Left lung (tissue), 10 donors: ENCODE data around the gene CELF4. TPM values are rescaled to one million over a fixed set of nuclear protein-coding genes. Genes with fewer than 3 reads are reported as not detected.

Experiments used
- ATAC-seq: fragments of 200-7000 bp; cut with Tn5 transposase; one replicate; pipeline ENCODE4 v1.9.1; 2020; ENCODE audit warnings: moderate library complexity
- DNase-seq, 4 donors: peaks; one replicate each; pipeline ENCODE4 v3.0.0-alpha.2; 2013 to 2020
- H3K27ac ChIP-seq, 2 donors: fragments of 200-600 bp; sonication (generic) in 1 of 2; one replicate each; pipeline versions ENCODE4 v1.5.0 to v1.8.0; 2020 to 2021
- H3K27me3 ChIP-seq, 2 donors: fragments of 200-600 bp; sonication (generic) in 1 of 2; one replicate each; pipeline versions ENCODE4 v1.5.0 to v1.8.0; 2020 to 2021
- H3K36me3 ChIP-seq, 2 donors: fragments of 200-600 bp; sonication (generic) in 1 of 2; one replicate each; pipeline versions ENCODE4 v1.5.0 to v1.8.0; 2020 to 2021
- H3K4me1 ChIP-seq, 2 donors: fragments of 200-600 bp; one replicate each; pipeline ENCODE4 v1.8.0; 2021
- H3K4me3 ChIP-seq, 2 donors: fragments of 200-600 bp; sonication (generic) in 1 of 2; one replicate each; pipeline versions ENCODE4 v1.5.0 to v1.8.0; 2020 to 2021; ENCODE audit warnings: mild to moderate bottlenecking in 1 of 2
- H3K9me3 ChIP-seq, 2 donors: fragments of 200-600 bp; sonication (generic) in 1 of 2; one replicate each; pipeline versions ENCODE4 v1.5.0 to v1.8.0; 2020 to 2021
- intact Hi-C, 2 donors: fragments of 100-400 bp; cut with DNase I; formaldehyde crosslinking; loops; one replicate each; pipeline versions ENCODE4 v1.11.2 to v1.14.2; 2022
- polyA plus RNA-seq, 6 donors: library from polyadenylated mRNA; unstranded; fragments of 120-200 nt; gene quantifications; one replicate each; pipeline ENCODE4 v1.2.1, GENCODE V29; 2013; ENCODE audit not compliant: insufficient read length in 6 of 6
- total RNA-seq, 2 donors: library from RNA; stranded (reverse); fragmentation: NEBNext Ultra II Directional; extraction: Animal tissue kit (Norgen Biotek cat#: 25700); gene quantifications; one replicate each; pipeline ENCODE4 v1.2.1, GENCODE V29; 2021
- TF ChIP-seq, protein P1 (sequence below), 2 donors: fragments of 200-600 bp; sonication (generic) in 1 of 2; IDR thresholded peaks; one replicate each; pipeline versions ENCODE4 v1.5.0 to v1.8.0; 2021; ENCODE audit warnings: antibody characterized with exemption in 2 of 2
- donor health status: DM: no; HTN: yes; CAD: no.
- donor health status: DM: no; HTN: no; CAD: no.

CELF4 gene
- total and polyA plus RNA-seq, 8 donors: 1.1 to 10.3 (median 7.4) TPM

DNA sequence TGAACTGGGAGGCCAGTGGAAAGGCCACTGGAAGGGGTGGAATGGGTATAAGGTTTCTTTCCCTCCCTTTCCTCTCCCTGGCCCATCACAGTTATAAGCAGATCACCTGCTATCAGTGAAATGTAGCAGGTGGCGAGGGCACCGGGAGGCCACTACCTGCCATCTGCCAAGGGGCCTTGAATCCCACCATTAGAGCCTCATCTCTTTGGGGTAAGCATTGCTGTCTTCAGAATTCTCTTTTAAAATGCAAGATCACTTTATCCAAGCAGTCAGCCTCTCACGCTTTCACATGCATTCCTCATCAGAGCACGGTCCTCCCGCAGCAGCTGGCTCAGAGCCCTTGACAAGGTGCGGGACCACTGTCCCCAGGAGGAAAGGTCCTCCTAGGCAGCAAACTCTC, 268.5 kb downstream of the CELF4 start:
- TF ChIP-seq, protein P1, sequence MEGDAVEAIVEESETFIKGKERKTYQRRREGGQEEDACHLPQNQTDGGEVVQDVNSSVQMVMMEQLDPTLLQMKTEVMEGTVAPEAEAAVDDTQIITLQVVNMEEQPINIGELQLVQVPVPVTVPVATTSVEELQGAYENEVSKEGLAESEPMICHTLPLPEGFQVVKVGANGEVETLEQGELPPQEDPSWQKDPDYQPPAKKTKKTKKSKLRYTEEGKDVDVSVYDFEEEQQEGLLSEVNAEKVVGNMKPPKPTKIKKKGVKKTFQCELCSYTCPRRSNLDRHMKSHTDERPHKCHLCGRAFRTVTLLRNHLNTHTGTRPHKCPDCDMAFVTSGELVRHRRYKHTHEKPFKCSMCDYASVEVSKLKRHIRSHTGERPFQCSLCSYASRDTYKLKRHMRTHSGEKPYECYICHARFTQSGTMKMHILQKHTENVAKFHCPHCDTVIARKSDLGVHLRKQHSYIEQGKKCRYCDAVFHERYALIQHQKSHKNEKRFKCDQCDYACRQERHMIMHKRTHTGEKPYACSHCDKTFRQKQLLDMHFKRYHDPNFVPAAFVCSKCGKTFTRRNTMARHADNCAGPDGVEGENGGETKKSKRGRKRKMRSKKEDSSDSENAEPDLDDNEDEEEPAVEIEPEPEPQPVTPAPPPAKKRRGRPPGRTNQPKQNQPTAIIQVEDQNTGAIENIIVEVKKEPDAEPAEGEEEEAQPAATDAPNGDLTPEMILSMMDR (IDR thresholded peaks at IDR 0.05): no peak
- ATAC-seq: no peak
- Histone ChIP-seq H3K4me1 (peaks cover 4 to 5% of the 10 kb centered on the region in 2 donors), H3K27me3 (no peaks in the 10 kb centered on the region), H3K4me3 (no peak overlapping the region), H3K9me3 (no peaks in the 10 kb centered on the region), H3K27ac (no peak overlapping the region), H3K36me3 (no peaks in the 10 kb centered on the region)
- intact Hi-C loops: no loop called here
- no peak for DNase-seq

DNA sequence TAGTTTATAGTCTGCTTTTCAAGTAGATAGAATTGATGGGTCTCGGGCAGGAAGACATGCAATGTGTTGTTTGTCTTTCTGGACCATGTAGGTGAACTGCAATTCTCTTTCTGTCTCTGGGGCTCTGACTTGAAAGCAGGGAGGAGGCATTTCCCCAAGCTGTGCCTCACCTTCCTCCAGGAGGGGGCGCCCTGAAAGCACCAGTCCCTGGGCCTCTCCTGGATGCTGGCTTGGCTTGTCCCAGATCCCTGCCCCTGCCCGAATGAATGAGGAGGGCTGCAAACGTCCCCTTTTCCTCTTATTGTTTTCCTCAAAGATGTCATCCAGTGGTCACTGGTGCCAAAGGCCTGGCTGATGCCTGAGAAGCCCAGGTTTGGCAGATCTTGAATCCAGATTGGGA, 270.6 kb downstream of the CELF4 start:
- Histone ChIP-seq H3K36me3 (no peaks in the 10 kb centered on the region), H3K27ac (no peak overlapping the region), H3K9me3 (no peaks in the 10 kb centered on the region), H3K4me1 (peaks cover 4 to 5% of the 10 kb centered on the region in 2 donors), H3K27me3 (no peaks in the 10 kb centered on the region), H3K4me3 (no peak overlapping the region)
- DNase-seq (no peak), ATAC-seq (no peak)
- intact Hi-C loops: no loop called here
- TF ChIP-seq, protein P1 (IDR thresholded peaks at IDR 0.05): no peak

- DNase-seq: no peak
- TF ChIP-seq, protein P1 (IDR thresholded peaks at IDR 0.05): no peak
- intact Hi-C loops: no loop called here
- Histone ChIP-seq H3K4me1 (no peaks in the 10 kb centered on the region), H3K4me3 (no peak overlapping the region), H3K36me3 (no peaks in the 10 kb centered on the region), H3K27ac (no peak overlapping the region), H3K9me3 (no peaks in the 10 kb centered on the region), H3K27me3 (no peaks in the 10 kb centered on the region)
- no peak for ATAC-seq
Measured at GRCh38 chr18:37293359-37293758, 272.2 kb downstream of the CELF4 start.

GRCh38 chr18:37289423-37289822, 276.2 kb downstream of the CELF4 start:
- intact Hi-C loops: no loop called here
- no peak overlapping the region for H3K27ac ChIP-seq
- H3K9me3 ChIP-seq: no peaks in the 10 kb centered on the region
- no peaks in the 10 kb centered on the region for H3K36me3 ChIP-seq
- TF ChIP-seq, protein P1 (IDR thresholded peaks at IDR 0.05): no peak
- H3K4me3 ChIP-seq: no peak overlapping the region
- DNase-seq: peak in 1 of 4 donors; percentile 24
- no peak for ATAC-seq
- no peaks in the 10 kb centered on the region for H3K27me3 ChIP-seq
- H3K4me1 ChIP-seq: no peaks in the 10 kb centered on the region

GRCh38 chr18:37287601-37288000, 278.0 kb downstream of the CELF4 start:
- no peaks in the 10 kb centered on the region for H3K27me3 ChIP-seq
- H3K27ac ChIP-seq: no peak overlapping the region
- no peak overlapping the region for H3K4me3 ChIP-seq
- TF ChIP-seq, protein P1 (IDR thresholded peaks at IDR 0.05): no peak
- H3K36me3 ChIP-seq: no peaks in the 10 kb centered on the region
- H3K4me1 ChIP-seq: no peaks in the 10 kb centered on the region
- DNase-seq: no peak
- intact Hi-C loops: no loop called here
- no peaks in the 10 kb centered on the region for H3K9me3 ChIP-seq
- no peak for ATAC-seq
